ENCODE measurements around the gene ZFP28.

Gene ZFP28

GRCh38 chr19:56566904-56567273 is 28.1 kb downstream of the ZFP28 start:
- in situ Hi-C loops (cut with MboI; ENCODE audit: low sequenced_read_pairs, unreplicated experiment) = no loop called here
- DNase-seq (ENCODE audit: low spot score) = no peak
- TF ChIP-seq CTCF (IDR thresholded peaks at IDR 0.05; ENCODE audit: borderline replicate concordance, control extremely low read depth, extremely low read depth, insufficient read depth, missing control alignments) = no peak

GRCh38 chr19:56567274-56568120 is 28.7 kb downstream of the ZFP28 start, which contains the start of gene ZNF470:
TSS of gene ZNF470 (plus strand) at chr19:56567468. CDS start at chr19:56570312, 2,844 bp downstream.
- in situ Hi-C loops (cut with MboI; ENCODE audit: low sequenced_read_pairs, unreplicated experiment) = no loop called here
- peak; percentile 96 for DNase-seq (ENCODE audit: low spot score)
- no peak for TF ChIP-seq CTCF (IDR thresholded peaks at IDR 0.05; ENCODE audit: borderline replicate concordance, control extremely low read depth, extremely low read depth, insufficient read depth, missing control alignments)

- no peak for DNase-seq (ENCODE audit: low spot score)
- in situ Hi-C loops (cut with MboI; ENCODE audit: low sequenced_read_pairs, unreplicated experiment) = no loop called here
- no peak for TF ChIP-seq CTCF (IDR thresholded peaks at IDR 0.05; ENCODE audit: borderline replicate concordance, control extremely low read depth, extremely low read depth, insufficient read depth, missing control alignments)
Measured at GRCh38 chr19:56572589-56572988, 33.8 kb downstream of the ZFP28 start.

GRCh38 chr19:56573914-56574313 is 35.2 kb downstream of the ZFP28 start:
- TF ChIP-seq CTCF (IDR thresholded peaks at IDR 0.05; ENCODE audit: borderline replicate concordance, control extremely low read depth, extremely low read depth, insufficient read depth, missing control alignments) = no peak
- DNase-seq (ENCODE audit: low spot score) = no peak
- in situ Hi-C loops (cut with MboI; ENCODE audit: low sequenced_read_pairs, unreplicated experiment) = no loop called here

- no peak for DNase-seq (ENCODE audit: low spot score)
- TF ChIP-seq CTCF (IDR thresholded peaks at IDR 0.05; ENCODE audit: borderline replicate concordance, control extremely low read depth, extremely low read depth, insufficient read depth, missing control alignments) = no peak
- in situ Hi-C loops (cut with MboI; ENCODE audit: low sequenced_read_pairs, unreplicated experiment) = no loop called here
Measured at GRCh38 chr19:56577719-56578602, 39.2 kb downstream of the ZFP28 start.

GRCh38 chr19:56594446-56594782 is 55.7 kb downstream of the ZFP28 start:
- no peak for DNase-seq (ENCODE audit: low spot score)
- no peak for TF ChIP-seq CTCF (IDR thresholded peaks at IDR 0.05; ENCODE audit: borderline replicate concordance, control extremely low read depth, extremely low read depth, insufficient read depth, missing control alignments)
- in situ Hi-C loops (cut with MboI; ENCODE audit: low sequenced_read_pairs, unreplicated experiment) = no loop called here
